Measurements from ENCODE around the gene GLTP.

- TF ChIP-seq, protein P1, sequence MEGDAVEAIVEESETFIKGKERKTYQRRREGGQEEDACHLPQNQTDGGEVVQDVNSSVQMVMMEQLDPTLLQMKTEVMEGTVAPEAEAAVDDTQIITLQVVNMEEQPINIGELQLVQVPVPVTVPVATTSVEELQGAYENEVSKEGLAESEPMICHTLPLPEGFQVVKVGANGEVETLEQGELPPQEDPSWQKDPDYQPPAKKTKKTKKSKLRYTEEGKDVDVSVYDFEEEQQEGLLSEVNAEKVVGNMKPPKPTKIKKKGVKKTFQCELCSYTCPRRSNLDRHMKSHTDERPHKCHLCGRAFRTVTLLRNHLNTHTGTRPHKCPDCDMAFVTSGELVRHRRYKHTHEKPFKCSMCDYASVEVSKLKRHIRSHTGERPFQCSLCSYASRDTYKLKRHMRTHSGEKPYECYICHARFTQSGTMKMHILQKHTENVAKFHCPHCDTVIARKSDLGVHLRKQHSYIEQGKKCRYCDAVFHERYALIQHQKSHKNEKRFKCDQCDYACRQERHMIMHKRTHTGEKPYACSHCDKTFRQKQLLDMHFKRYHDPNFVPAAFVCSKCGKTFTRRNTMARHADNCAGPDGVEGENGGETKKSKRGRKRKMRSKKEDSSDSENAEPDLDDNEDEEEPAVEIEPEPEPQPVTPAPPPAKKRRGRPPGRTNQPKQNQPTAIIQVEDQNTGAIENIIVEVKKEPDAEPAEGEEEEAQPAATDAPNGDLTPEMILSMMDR (conservative IDR thresholded peaks at IDR 0.05; ENCODE audit: low read length): no peak
- TF ChIP-seq EZH2phosphoT487 (IDR thresholded peaks at IDR 0.05; ENCODE audit: borderline replicate concordance): no peak
Observed at GRCh38 chr12:109855377-109855776, 25.0 kb downstream of the GLTP start.
